Keratinocyte (primary cell): Measurements from ENCODE around the gene DNAJB14. TPM values are rescaled to one million over a fixed set of nuclear protein-coding genes. Genes with fewer than 3 reads are reported as not detected.

ENCODE experiments used
- DNase-seq: peaks from one replicate; pipeline ENCODE4 v3.0.0-alpha.2; 2011; ENCODE audit warnings: low read depth, missing footprints, low spot score
- FAIRE-seq: peaks from 2 replicates; lab custom pipeline; 2011; peaks lifted over from hg19 to GRCh38; lab: Jason Lieb, UNC
- H2AFZ ChIP-seq: 2 replicates; pipeline ENCODE4 v1.6.0; 2012; ENCODE audit warnings: low read length, control low read depth, inconsistent platforms; ENCODE audit not compliant: control insufficient read depth
- H3K27ac ChIP-seq: 2 replicates; pipeline ENCODE4 v1.5.1; 2011; ENCODE audit warnings: low read length; ENCODE audit not compliant: control insufficient read depth, insufficient read depth
- H3K27me3 ChIP-seq: 3 replicates; pipeline ENCODE4 v1.6.0; 2011; ENCODE audit warnings: low read length; ENCODE audit not compliant: control insufficient read depth, insufficient read depth; ENCODE audit errors: extremely low read depth
- H3K36me3 ChIP-seq, 2 experiments: 2 replicates in 1 of 2; 3 replicates in 1 of 2; pipeline ENCODE4 v1.5.1; 2011; ENCODE audit warnings: low read length in 2 of 2, mild to moderate bottlenecking in 1 of 2; ENCODE audit not compliant: control insufficient read depth in 2 of 2, insufficient read depth in 2 of 2; ENCODE audit errors: extremely low read depth in 1 of 2
- H3K4me1 ChIP-seq: 3 replicates; pipeline ENCODE4 v1.5.1; 2011; ENCODE audit warnings: low read length; ENCODE audit not compliant: control insufficient read depth, insufficient read depth; ENCODE audit errors: extremely low read depth
- H3K4me2 ChIP-seq: 3 replicates; pipeline ENCODE4 v1.6.0; 2011; ENCODE audit warnings: low read depth, low read length; ENCODE audit not compliant: control insufficient read depth, insufficient read depth; ENCODE audit errors: extremely low read depth
- H3K4me3 ChIP-seq, 3 experiments: fragments of 200-600 bp in 1 of 3; sonication (generic) in 1 of 3; 2 replicates in 2 of 3; 3 replicates in 1 of 3; pipeline ENCODE4 v1.5.1; 2011 to 2016; ENCODE audit warnings: low read length in 3 of 3, mild to moderate bottlenecking in 3 of 3, control low read depth in 2 of 3, inconsistent platforms in 1 of 3, low read depth in 1 of 3, mixed read lengths in 1 of 3, mixed run types in 1 of 3, moderate library complexity in 1 of 3; ENCODE audit not compliant: control insufficient read depth in 2 of 3, insufficient read depth in 2 of 3; ENCODE audit errors: extremely low read depth in 1 of 3
- H3K79me2 ChIP-seq: 2 replicates; pipeline ENCODE4 v1.6.0; 2012; ENCODE audit warnings: low read length; ENCODE audit not compliant: control insufficient read depth, insufficient read depth
- H3K9ac ChIP-seq: 3 replicates; pipeline ENCODE4 v1.6.0; 2011; ENCODE audit warnings: low read length; ENCODE audit not compliant: control insufficient read depth, insufficient read depth; ENCODE audit errors: extremely low read depth
- H3K9me1 ChIP-seq: 3 replicates; pipeline ENCODE4 v1.6.0; 2011; ENCODE audit warnings: low read length; ENCODE audit not compliant: control insufficient read depth, insufficient read depth; ENCODE audit errors: extremely low read depth
- H3K9me3 ChIP-seq: 2 replicates; pipeline ENCODE4 v1.5.1; 2012; ENCODE audit warnings: low read depth, low read length; ENCODE audit not compliant: control insufficient read depth
- H4K20me1 ChIP-seq: 3 replicates; pipeline ENCODE4 v1.6.0; 2011; ENCODE audit warnings: low read length; ENCODE audit not compliant: control insufficient read depth, insufficient read depth; ENCODE audit errors: extremely low read depth
- EZH2 ChIP-seq: IDR thresholded peaks from one replicate; pipeline ENCODE4 v1.6.1; 2012; ENCODE audit warnings: inconsistent platforms, mild to moderate bottlenecking, low read length, moderate library complexity
- dilution Hi-C: fragments of 300-500 bp; cut with MboI; formaldehyde crosslinking; loops from one replicate; pipeline ENCODE4 v1.7.0; 2020; ENCODE audit warnings: low sequenced_read_pairs; ENCODE audit not compliant: extremely low pct_ligation_motif_present
- polyA plus RNA-seq, 5 experiments: library from polyadenylated mRNA; depleted of rRNA in 3 of 5; stranded (reverse) in 3 of 5; stranded (forward) in 1 of 5; unstranded in 1 of 5; fragments of >200 nt; gene quantifications; 1 replicate in 1 of 5; 2 replicates in 3 of 5; 3 replicates in 1 of 5; pipeline versions ENCODE4 v1.2.1 to v1.2.3, GENCODE V29; 2011 to 2012; ENCODE audit warnings: missing spikeins in 2 of 5, low read depth in 1 of 5, low replicate concordance in 1 of 5
- TF ChIP-seq, protein P1 (sequence below), 3 experiments: IDR thresholded peaks in 1 of 3; conservative IDR thresholded peaks in 1 of 3; optimal IDR thresholded peaks in 1 of 3; 2 replicates in 2 of 3; 3 replicates in 1 of 3; pipeline versions ENCODE3 to v1.5.1; 2011; ENCODE audit warnings: low read length in 3 of 3, mild to moderate bottlenecking in 3 of 3, moderate library complexity in 2 of 3, control low read depth in 1 of 3, inconsistent platforms in 1 of 3; ENCODE audit not compliant: insufficient read depth in 2 of 3; ENCODE audit errors: extremely low read depth in 1 of 3

The DNAJB14 gene
- polyA plus RNA-seq, 1 donor (not counting 4 experiments of a cell fraction or from before 2014, with no cell fraction given) = 17.9 TPM

DNA sequence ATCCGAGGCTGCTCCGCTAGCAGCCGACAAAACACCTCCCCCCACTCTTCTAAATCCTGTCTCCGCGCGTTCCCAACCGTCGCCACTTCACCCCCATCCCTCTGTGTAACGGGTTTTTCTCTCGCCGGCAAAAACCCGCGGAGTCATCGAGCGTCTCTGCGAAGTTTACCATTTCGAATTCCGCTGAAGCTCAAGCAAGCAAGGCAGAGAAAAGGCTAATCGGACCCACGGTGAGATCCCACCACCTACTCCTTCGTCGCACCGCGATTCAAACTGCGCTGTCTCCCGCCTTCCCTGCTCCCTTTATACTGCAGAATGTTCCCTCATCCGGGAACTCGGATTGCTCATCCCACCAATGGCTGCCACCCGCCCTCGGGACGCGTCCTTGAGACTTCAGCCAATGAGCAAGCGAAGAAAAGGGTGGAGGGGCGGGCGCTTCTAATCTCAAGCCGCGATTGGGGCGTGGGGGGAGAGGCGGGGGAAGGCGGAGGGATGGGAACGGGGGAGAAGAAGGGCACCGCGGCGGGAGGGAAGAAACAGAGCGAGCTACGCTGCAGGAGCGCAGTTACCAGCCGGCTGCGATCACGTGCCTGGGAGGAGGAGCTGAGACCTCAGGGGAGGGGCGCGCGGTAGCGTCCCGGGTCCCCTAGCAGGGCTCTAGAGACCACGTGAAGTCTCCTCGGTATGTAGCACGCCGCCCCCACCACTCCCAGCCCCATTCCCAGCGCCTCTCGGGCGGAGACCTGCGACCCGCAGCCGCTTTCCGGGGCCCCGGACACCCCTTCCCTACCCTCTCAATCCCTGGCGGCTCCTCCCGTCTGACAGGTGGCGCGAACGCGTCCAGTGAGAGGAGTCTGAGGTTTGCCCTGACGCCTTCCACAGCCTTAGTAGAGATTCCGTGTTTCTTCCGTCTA, 3.8 kb upstream of the DNAJB14 start, which contains the start of gene H2AZ1:
Gene H2AZ1, minus strand, starts transcription at position 277 of the 914 bp plus-strand sequence. Its CDS starts 105 bp downstream, at position 172.
- Histone ChIP-seq H3K79me2 (peaks cover 32% of the 10 kb centered on the region), H3K27me3 (no peaks in the 10 kb centered on the region), H3K4me3 (peak within 1 kb of the TSS; percentile 80 to 95 (median 85)), H4K20me1 (peaks cover 3% of the 10 kb centered on the region), H3K9me3 (no peaks in the 10 kb centered on the region), H3K4me2 (peak within 1 kb of the TSS; percentile 99), H3K9me1 (no peaks in the 10 kb centered on the region), H2AFZ (peak within 1 kb of the TSS; percentile 85), H3K4me1 (peaks cover 29% of the 10 kb centered on the region), H3K27ac (peak within 1 kb of the TSS; percentile 87), H3K9ac (peak within 1 kb of the TSS; percentile 91), H3K36me3 (peaks cover 1 to 16% of the 10 kb centered on the region in 2 experiments)
- dilution Hi-C loops = no loop called here
- TF ChIP-seq EZH2 = no peak
- TF ChIP-seq, protein P1, sequence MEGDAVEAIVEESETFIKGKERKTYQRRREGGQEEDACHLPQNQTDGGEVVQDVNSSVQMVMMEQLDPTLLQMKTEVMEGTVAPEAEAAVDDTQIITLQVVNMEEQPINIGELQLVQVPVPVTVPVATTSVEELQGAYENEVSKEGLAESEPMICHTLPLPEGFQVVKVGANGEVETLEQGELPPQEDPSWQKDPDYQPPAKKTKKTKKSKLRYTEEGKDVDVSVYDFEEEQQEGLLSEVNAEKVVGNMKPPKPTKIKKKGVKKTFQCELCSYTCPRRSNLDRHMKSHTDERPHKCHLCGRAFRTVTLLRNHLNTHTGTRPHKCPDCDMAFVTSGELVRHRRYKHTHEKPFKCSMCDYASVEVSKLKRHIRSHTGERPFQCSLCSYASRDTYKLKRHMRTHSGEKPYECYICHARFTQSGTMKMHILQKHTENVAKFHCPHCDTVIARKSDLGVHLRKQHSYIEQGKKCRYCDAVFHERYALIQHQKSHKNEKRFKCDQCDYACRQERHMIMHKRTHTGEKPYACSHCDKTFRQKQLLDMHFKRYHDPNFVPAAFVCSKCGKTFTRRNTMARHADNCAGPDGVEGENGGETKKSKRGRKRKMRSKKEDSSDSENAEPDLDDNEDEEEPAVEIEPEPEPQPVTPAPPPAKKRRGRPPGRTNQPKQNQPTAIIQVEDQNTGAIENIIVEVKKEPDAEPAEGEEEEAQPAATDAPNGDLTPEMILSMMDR (optimal IDR thresholded peaks at IDR 0.05 in 1 of 3, IDR thresholded peaks at IDR 0.05 in 1 of 3, conservative IDR thresholded peaks at IDR 0.05 in 1 of 3; ENCODE audit: extremely low read depth in 1 of 3, insufficient read depth in 2 of 3, low read length in 3 of 3) = peak in 1 of 3 experiments; percentile 22
- FAIRE-seq (peak; percentile 56), DNase-seq (peak; percentile 89)

- peaks cover 31% of the 10 kb centered on the region for H3K4me1 ChIP-seq
- peak overlapping the region; percentile 91 for H3K9ac ChIP-seq
- TF ChIP-seq, protein P1 (optimal IDR thresholded peaks at IDR 0.05 in 1 of 3, IDR thresholded peaks at IDR 0.05 in 1 of 3, conservative IDR thresholded peaks at IDR 0.05 in 1 of 3; ENCODE audit: extremely low read depth in 1 of 3, insufficient read depth in 2 of 3, low read length in 3 of 3) = peak; percentile 88 to 94 (median 89)
- no peak for TF ChIP-seq EZH2
- H3K27me3 ChIP-seq = no peaks in the 10 kb centered on the region
- peak overlapping the region; percentile 80 to 95 (median 85) for H3K4me3 ChIP-seq
- peak overlapping the region; percentile 87 for H3K27ac ChIP-seq
- peaks cover 3% of the 10 kb centered on the region for H4K20me1 ChIP-seq
- peak overlapping the region; percentile 99 for H3K4me2 ChIP-seq
- DNase-seq (no peak), FAIRE-seq (peak; percentile 90)
- peaks cover 42% of the 10 kb centered on the region for H3K79me2 ChIP-seq
- dilution Hi-C loops = no loop called here
- peak overlapping the region; percentile 85 for H2AFZ ChIP-seq
- peaks cover 1 to 16% of the 10 kb centered on the region in 2 experiments for H3K36me3 ChIP-seq
- H3K9me1 ChIP-seq = no peaks in the 10 kb centered on the region
- H3K9me3 ChIP-seq = no peaks in the 10 kb centered on the region
These were observed 2.9 kb upstream of the DNAJB14 start for GRCh38 chr4:99949034-99949998.
